ENCODE results near the gene RBM39.
"Not testable (repeated sequence)": the region's sequence is repeated elsewhere in the genome, so short reads cannot be mapped to it uniquely, and the experiment has no call there.

The RBM39 gene

DNA sequence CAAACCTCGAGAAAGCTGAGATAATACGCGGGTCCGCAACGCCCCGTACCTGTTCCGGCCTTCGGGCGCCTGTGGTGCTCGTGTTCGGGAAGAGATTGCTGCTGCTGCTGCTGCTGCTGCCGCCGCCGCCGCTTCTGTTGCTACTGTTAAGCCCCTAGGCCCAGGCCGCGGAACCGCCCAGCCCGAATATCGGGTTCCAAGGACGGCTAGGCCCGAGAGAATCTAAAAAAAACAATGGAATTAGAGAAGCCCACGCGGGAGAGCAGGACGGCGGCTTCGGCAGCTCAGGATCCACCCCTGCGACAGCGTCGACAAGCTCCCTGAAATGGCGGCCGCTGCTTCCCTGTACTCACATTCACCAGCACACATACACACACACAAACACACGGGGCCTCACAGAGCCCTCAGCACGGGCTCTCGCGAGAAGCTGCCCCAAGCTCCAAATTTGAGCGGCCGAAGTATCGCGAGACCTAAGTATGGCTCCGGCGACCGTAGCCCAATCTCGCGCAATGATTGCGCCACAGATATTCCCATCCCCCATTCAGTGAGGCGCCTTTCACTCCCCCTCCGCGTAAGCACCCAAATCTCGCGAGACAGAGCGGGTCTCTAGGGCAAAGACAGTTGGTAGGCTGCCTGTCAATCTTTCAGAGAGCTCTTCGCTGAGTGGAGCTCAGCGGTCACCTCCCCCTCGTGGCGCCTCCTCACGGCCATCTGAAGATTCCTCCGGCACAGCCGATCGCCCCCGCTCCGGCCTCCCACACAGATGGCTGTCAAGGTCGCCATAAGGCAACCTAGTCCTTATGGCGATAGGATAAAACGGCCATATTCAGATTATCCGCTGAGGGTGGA lies at the start of gene RBM39:
Gene RBM39 (minus strand): TSS at position 369 of the 849 bp plus-strand sequence. CDS start 1,386 bp downstream, outside the sequence.
- peak; percentile 100 for DNase-seq (ENCODE audit: low spot score)

DNA sequence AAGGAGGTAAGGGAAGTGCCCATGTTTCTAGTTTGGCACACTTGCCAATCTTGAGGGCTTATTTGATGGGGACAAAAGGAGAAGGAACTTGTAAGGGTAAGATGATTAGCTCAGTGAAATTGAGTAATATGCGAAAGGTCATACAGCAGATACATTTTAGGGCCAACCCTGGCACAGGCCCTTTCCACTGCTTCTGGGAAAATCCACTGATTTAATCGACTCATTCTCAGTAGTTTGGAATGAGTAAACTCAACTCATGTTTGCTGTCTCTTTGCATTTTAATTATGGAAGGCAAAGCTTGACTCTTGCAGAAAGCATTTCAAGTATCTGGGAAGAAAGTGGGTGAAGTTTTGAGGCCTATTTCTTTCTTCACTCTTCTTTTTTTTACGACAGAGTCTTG lies 49.8 kb upstream of the RBM39 start:
- DNase-seq (ENCODE audit: low spot score): no peak

DNA sequence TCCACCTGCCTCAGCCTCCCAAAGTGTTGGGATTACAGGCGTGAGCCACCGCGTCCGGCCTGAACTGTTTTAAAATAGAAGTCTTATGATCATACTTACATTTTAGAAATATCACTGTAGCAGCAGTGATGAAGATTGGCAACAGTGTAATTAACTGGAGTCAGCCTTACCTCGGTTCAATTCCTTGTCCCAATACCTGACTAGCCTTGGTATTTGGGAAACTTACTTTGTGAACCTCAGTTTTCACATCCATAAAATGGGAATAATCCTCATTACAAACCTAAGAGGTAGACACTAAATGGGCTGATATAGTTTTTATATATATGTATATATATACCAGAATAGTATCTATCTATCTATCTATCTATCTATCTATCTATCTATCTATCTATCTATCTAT lies 49.0 kb upstream of the RBM39 start:
- no peak for DNase-seq (ENCODE audit: low spot score)

DNA sequence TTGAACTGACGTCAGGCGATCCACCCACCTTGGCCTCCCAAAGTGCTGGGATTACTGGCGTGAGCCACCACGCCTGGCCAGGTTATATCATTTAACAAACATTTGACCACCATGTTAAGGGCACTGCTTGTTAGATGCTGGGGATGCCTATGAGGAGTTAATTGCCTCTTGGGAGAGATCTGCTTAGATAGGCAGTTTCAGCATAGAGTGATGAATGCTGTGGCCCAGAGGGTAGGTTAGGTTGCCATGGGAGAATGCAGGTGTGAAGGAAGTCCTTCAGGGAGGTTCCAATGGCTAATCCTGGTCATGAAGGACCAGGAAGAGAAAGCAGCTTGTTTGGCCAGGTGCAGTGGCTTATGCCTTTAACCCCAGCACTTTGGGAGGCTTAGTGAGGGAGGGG lies 46.7 kb upstream of the RBM39 start:
- DNase-seq (ENCODE audit: low spot score): no peak

DNA sequence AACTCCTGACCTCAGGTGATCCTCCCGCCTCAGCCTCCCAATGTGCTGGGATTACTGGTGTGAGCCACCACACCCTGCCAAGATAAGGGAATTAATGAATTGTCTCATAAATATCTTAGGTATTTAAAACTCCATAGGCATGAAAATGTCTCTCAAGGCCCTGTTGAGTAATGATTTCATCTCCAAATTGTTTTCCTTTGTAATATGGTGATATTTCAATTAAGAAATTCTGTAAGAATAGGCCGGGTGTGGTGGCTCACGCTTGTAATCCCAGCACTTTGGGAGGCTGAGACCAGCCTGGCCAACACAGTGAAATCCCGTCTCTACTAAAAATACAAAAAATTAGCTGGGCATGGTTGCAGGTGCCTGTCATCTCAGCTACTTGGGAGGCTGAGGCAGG lies 43.5 kb upstream of the RBM39 start:
- DNase-seq (ENCODE audit: low spot score): not testable (repeated sequence)

DNA sequence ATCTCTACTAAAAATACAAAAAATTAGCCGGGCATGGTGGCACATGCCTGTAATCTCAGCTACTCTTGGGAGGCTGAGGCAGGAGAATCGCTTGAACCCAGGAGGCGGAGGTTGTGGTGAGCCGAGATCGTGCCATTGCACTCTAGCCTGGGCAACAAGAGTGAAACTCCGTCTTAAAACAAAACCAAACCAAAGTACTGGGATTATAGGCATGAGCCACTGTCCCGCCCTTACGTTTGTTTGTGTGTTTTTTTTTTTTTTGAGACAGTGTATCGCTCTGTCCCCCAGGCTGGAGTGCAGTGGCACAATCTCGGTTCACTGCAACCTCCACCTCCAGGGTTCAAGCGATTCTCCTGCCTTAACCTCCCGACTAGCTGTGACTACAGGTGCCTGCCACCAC lies 41.8 kb upstream of the RBM39 start:
- DNase-seq (ENCODE audit: low spot score): not testable (repeated sequence)

DNA sequence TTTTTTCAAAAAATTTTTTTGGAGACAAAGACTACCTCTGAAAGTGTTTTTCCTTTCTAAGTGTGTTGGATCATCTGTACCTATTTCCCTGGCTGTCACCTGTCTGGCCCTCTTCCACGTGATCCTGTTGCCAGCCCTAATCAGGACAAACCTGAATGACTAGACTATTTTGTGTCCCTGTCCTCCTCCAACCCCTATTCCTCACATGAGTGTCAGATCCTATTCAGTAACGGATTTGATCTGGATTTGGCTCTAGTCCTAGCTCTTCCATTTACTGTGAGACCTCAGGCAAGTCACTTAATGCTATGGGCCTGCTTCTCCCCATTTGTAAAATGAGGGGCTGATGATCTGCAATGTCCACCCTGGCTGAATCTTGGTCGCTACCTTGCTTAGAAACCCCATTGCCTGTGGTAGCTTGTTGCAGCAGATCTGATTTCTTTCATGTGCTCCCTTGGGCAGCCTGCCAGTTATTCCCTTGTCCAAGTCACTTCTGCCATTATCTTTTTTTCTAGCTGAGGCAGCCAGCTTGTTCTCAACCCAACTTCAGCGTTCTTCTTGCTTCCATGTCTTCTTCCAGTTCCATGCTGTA lies 34.5 kb upstream of the RBM39 start:
- DNase-seq (ENCODE audit: low spot score): no peak

DNA sequence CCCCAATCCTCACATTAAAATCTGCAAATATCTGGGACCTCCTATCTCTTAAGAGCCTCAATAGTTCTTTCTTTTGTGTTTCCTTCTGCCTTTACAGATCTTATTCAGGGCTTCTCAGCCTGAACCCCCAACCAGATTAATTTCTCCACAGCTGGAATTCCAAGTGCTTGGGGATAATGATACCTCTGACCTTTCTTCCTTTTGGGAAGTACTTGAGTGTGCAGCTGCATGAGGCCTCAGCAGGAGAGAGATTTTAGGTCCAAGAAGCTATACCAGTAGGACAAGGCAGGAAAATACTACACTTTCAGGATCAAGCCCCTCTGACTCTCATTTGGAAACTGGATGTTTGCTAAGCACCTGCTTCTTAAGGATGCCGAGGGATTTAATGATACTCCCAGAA lies 32.3 kb upstream of the RBM39 start:
- DNase-seq (ENCODE audit: low spot score): no peak

DNA sequence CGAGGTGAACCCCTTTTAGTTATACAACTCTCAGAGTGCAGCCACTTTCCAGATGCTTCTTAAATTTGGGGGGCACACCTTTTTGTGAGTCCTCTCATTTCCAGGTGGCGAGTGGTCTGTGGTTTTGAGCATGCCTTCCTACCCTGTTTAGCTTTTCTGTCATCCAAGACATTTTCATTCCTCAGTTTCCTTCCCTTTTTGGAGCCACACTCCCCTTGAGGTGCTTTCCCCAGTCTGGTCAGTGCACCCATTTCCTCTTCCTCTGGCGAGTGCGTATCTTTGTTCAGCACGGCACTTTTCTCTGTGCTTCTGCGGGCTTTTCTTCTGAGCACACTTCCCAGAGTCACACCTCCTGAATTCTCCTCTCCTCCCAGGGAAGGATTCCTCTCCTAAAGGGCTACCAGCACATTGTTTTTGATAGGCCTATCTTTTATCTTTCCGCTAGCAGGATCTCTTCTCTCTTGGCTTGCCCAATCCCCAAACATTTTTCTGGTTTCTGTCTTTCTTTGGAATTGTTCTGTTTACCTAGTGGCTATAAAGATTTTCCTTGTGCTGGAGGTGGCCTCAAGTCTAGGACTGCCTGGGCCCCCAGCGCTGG lies 31.2 kb upstream of the RBM39 start:
- peak; percentile 46 for DNase-seq (ENCODE audit: low spot score)

DNA sequence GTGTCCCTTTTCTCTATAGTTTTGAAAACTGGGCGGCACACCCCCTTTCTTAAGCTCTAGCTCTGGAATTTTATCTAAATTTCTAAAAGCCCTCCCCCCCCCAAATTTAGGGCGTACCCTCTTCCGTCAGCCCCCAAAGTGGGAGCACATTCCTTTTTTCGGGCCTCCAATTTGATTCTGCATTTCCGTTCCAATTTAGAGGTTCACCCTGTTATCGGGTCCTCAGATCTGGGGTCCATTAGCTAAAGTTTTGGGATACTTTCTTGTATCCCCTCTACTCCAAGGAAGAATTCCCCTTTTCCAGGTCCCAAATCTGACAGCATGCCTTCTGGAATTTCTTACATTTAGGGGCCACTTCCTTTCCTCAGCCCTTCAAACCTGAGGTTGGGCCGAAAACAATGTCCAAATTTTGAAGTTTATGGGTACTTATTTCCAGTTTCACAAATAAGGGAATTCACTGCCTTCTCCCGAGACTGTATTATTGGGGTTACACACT lies 30.6 kb upstream of the RBM39 start:
- no peak for DNase-seq (ENCODE audit: low spot score)

DNA sequence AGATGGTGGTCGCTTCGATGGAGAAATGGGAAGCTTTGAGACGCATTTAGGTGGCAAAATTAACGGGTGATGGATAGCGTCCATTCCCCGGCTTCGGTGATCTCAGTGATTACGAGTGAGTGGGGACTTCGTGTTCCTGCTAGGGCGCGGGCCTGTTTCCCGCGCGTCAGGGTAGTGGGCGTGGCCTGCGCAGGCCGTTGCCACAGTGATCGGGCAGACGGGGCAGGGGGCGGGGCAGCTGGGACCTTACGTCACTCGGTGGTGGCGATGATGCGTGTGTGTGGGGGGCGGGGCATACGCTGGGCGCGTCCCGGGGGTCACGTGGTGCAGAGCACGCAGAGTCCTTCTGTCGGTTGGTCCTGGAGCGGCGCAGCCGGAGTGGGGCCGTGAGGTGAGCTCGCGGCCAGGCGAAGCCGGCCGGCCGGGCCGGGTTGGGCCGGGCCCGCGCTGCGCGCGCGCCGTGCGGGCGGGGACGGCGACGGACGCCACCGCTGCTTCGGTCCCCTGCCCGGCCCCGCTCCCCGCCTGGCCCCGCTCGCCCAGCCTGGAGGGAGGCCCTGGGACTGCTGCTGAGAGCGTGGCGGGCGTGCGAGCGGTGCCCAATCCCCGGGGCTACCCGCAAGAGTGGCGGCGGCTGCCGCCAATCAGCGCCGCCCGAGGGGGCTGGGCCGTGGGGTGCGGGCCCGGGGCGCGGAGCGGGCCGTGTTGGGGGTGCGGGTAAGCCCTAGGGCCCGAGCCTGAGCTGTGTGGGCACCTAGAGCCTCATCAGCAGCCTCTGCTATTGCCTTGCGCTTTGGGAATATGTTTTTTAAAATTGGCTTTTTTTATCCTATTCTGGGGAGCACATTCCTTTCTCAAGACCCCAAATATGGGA lies 29.9 kb upstream of the RBM39 start, which contains the start of gene PHF20:
Gene PHF20 (plus strand): TSS at position 327 of the 874 bp plus-strand sequence. CDS start 29,508 bp downstream, outside the sequence.
- DNase-seq (ENCODE audit: low spot score): peak; percentile 99

DNA sequence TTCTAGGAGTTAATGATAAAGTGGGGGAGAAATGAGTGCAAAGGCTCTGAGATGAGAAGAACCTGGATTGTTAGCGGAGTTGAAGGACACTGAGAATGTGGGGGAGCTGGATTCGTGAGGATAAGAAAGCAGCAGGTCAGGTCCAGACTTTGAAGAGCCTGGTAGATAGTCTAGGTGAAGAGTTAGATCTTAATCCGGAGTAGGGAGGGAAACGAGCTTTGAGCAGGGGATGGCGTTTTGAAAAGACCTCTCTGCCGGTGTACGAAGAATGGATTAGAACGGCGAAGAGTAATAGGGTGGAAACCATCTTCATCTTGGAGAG lies 29.3 kb upstream of the RBM39 start:
- no peak for DNase-seq (ENCODE audit: low spot score)

DNA sequence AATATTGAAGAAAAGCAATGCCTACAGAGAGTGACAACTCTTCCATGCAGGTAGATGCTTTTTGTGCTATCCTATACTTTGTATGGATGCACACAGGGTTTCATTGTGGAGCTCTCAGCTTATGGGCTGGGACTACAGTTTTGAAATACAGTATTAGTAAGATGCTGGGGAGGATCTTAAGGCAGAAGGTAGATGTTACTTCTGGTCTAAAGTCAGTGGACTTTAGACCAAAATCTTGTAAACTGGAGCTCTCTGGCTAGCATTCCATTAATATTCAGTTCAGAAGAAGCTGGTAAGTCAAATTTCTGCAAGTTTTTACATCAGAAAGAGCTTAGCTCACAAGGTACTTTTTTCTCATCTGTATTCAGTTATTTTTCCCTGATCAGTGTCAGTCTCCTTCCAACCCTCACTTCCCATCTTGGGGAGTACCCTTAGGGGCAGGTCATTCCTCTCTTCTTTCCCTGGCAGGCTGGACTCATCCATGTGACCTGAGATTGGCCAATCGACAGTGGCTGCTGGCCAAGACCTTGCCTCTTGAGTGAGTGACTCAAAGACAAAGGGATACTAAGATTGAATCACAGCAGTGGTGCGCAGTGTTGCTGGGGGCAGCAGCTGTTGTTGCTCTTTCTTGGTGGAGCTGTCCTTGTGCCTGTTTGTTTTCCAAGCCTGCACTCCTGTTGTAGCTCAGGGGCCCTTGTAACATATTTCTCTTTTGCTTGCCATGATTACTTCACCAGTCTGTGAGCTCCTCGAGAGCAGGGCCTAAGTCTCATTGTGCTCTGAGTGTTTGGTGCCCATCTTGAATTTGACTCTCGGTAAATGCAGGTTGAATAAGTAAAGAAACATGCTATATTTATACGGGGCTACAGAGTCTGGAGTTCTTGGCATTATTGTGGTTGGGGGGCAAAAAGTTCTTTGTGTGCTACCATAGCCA lies 26.9 kb upstream of the RBM39 start:
- peak; percentile 19 for DNase-seq (ENCODE audit: low spot score)

DNA sequence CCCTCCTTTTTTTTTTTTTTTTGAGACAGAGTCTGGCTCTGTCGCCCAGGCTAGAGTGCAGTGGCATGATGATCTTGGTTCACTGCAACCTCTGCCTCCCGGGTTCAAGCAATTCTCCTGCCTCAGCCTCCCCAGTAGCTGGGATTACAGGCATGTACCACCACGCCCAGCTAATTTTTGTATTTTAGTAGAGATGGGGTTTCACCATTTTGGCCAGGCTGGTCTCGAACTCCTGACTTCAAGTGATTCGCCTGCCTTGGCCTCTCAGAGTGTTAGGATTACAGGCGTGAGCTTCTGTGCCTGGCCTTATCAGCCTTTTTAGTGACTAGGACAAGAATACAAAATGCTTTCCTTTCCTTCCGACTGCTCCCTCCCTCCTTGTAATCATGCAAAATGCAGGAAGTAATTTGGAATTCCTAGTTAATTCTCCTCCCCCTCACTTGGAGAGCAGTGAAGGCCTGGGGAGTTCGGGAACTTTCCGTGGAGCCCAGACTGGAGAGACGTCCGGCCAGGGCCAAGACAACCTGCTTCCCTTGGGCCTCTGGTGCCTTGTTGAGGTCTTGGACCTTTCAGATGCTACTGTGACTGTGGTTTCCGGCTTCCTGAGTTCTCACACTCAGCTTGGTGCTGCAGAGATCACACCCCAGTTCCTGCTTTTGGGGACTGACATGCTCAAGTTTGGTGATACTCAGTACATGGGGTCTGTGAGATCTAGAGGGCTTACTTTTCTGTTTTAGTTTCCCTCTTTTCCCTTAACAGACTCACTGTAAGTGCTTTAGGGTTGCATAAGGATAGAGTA lies 25.8 kb upstream of the RBM39 start:
- peak; percentile 82 for DNase-seq (ENCODE audit: low spot score)

DNA sequence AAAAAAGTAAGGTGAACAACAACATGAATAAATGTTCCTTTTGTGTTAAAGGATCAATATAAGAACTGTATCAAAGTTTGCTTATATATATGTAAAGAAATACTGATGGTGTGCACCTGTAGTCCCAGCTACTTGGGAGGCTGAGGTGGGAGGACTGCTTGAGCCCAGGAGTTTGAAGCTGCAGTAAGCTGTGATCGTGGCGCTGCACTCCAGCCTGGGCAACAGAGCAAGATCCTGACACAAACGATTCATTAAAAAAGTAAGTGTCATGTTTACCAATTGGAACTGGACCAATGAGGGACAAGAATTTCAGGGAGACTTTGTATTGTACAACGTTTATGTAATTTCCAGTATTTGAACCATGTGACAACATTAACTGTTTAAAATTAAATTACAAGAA lies 24.8 kb upstream of the RBM39 start:
- no peak for DNase-seq (ENCODE audit: low spot score)

DNA sequence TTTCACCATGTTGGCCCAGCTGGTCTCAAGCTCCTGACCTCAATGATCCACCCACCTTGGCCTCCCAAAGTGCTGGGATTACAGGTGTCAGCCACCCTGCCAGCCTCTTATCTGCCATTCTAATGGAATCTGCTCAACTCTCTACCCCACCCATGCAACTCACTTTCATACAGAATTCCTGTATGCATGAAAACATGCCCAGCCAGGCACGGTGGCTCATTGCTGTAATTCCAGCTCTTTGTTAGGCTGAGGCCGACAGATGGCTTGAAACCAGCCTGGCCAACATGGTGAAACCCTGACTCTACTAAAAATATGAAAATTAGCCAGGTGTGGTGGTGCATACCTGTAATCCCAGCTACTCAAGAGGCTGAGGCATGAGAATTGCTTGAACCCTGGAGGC lies 22.9 kb upstream of the RBM39 start:
- DNase-seq (ENCODE audit: low spot score): not testable (repeated sequence)

DNA sequence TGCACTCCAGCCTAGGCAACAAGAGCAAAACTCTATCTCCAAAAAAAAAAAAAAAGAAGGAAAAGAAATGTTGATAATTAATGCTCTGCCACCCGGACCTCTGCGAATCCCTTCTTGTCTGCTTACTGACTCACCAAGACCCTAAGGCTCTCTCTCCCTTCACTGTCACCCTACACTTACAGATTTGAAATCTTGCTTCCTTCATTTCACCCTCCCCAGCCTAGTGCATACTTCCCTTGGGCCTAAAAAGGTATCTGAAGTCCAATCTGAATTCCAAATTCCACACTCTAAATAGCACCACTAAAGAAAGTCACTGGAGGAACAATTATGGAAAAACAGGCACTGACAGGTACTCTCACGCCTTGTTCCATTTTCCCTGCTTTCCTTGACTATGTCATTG lies 20.4 kb upstream of the RBM39 start:
- no peak for DNase-seq (ENCODE audit: low spot score)

DNA sequence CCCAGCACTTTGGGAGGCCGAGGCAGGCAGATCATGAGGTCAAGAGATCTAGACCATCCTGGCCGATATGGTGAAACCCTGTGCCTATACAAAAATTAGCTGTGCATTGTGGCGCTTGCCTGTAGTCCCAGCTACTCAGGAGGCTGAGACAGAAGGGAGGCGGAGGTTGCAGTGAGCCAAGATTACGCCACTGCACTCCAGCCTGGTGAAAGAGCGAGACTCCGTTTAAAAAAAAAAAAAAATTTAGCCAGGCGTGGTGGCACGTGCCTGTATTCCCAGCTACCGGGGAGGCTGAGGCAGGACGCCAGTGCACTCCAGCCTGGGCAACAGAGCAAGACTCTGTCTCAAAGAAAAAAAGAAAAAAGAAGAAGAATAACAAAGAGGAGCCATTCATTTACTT lies 19.5 kb upstream of the RBM39 start:
- not testable (repeated sequence) for DNase-seq (ENCODE audit: low spot score)

DNA sequence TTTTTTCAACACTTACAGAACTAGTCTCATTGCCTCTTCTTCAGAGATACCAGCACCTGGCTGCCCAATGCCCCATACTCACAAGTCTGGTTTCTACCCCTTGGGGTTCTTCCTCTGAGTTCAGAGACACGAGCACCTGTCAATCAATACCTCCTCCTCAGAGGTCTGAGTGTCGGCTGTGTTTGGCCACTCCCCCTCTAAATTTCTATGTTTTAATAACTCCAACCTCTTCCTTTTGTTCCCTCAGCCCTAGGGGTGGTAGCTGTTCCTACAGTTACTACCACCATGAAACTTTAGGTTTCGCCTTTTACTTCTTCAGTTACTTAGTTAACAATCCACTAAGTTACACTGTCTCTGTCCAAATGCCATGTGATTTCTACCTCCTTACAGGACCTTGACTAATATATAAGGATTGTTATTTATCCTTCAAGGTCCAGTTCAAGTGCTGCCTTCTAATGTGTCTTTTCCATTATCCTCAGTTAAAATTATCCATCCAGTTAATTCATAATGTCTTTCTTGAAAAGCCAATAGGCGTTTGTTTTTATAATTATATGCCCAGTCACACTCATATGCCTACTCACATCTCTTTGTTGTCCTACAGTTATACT lies 15.1 kb upstream of the RBM39 start:
- DNase-seq (ENCODE audit: low spot score): no peak

DNA sequence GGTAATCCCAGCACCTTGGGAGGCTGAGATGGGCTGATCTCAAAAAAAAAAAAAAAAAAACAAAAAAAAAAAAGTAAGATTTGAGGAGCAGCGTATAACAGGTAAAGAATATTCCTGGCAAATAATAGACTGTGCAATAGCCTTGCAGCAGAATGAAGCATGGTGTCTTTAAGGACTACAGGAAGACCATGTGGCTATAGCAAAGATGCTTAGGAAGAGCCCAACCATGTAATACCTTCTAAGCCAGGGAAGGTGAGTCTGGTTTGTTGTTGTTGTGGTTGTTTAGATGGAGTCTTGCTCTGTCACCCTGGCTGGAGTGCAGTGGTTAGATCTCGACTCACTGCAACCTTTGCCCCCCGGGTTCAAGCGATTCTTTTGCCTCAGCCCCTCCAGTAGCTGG lies 14.3 kb upstream of the RBM39 start:
- no peak for DNase-seq (ENCODE audit: low spot score)
